ENCODE results near the gene GRPR. TPM values are rescaled to one million over a fixed set of nuclear protein-coding genes. Genes with fewer than 3 reads are reported as not detected.

GRPR gene
- total and polyA plus RNA-seq, 2 of the 13 experiments (the other 11 are each of a cell fraction or from before 2014, with no cell fraction given) = 0.04 to 0.05 TPM

DNA sequence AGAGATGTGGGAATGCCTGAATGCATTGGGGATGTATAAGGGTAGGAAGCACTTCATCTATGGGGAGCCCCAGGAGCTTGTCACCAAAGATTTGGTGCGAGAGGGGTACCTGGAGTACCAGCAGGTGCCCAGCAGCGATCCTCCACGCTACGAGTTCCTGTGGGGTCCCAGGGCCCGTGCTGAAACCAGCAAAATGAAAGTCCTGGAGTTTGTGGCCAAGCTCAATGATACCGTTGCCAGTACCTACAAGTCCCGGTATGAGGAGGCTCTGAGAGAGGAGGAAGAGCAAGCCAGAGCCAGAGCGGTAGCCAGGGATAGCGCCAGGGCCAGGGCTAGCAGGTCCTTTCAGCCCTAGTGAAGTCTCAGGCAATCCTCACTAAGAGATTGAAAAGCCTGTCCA lies 47.7 kb downstream of the GRPR start:
- no peak for ATAC-seq
- H3K9me3 ChIP-seq (ENCODE audit: low read length) = no peaks in the 10 kb centered on the region
- H3K27ac ChIP-seq (ENCODE audit: extremely low read length, insufficient read depth, low read length) = no peak overlapping the region
- TF ChIP-seq ZZZ3 (CRISPR knock-in tag; IDR thresholded peaks at IDR 0.05; ENCODE audit: borderline replicate concordance) (no peak), ZNF816 (CRISPR knock-in tag; IDR thresholded peaks at IDR 0.05; ENCODE audit: borderline replicate concordance) (no peak), ZNF253 (CRISPR knock-in tag; IDR thresholded peaks at IDR 0.05; ENCODE audit: borderline replicate concordance) (no peak), NRL (CRISPR knock-in tag; IDR thresholded peaks at IDR 0.05; ENCODE audit: borderline replicate concordance) (no peak)
- TF ChIP-seq, protein P1, sequence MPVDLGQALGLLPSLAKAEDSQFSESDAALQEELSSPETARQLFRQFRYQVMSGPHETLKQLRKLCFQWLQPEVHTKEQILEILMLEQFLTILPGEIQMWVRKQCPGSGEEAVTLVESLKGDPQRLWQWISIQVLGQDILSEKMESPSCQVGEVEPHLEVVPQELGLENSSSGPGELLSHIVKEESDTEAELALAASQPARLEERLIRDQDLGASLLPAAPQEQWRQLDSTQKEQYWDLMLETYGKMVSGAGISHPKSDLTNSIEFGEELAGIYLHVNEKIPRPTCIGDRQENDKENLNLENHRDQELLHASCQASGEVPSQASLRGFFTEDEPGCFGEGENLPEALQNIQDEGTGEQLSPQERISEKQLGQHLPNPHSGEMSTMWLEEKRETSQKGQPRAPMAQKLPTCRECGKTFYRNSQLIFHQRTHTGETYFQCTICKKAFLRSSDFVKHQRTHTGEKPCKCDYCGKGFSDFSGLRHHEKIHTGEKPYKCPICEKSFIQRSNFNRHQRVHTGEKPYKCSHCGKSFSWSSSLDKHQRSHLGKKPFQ (CRISPR knock-in tag; IDR thresholded peaks at IDR 0.05; ENCODE audit: insufficient replicate concordance) = no peak
- TF ChIP-seq, protein P2, sequence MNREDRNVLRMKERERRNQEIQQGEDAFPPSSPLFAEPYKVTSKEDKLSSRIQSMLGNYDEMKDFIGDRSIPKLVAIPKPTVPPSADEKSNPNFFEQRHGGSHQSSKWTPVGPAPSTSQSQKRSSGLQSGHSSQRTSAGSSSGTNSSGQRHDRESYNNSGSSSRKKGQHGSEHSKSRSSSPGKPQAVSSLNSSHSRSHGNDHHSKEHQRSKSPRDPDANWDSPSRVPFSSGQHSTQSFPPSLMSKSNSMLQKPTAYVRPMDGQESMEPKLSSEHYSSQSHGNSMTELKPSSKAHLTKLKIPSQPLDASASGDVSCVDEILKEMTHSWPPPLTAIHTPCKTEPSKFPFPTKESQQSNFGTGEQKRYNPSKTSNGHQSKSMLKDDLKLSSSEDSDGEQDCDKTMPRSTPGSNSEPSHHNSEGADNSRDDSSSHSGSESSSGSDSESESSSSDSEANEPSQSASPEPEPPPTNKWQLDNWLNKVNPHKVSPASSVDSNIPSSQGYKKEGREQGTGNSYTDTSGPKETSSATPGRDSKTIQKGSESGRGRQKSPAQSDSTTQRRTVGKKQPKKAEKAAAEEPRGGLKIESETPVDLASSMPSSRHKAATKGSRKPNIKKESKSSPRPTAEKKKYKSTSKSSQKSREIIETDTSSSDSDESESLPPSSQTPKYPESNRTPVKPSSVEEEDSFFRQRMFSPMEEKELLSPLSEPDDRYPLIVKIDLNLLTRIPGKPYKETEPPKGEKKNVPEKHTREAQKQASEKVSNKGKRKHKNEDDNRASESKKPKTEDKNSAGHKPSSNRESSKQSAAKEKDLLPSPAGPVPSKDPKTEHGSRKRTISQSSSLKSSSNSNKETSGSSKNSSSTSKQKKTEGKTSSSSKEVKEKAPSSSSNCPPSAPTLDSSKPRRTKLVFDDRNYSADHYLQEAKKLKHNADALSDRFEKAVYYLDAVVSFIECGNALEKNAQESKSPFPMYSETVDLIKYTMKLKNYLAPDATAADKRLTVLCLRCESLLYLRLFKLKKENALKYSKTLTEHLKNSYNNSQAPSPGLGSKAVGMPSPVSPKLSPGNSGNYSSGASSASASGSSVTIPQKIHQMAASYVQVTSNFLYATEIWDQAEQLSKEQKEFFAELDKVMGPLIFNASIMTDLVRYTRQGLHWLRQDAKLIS (CRISPR knock-in tag; IDR thresholded peaks at IDR 0.05) = no peak
- TF ChIP-seq, protein P3, sequence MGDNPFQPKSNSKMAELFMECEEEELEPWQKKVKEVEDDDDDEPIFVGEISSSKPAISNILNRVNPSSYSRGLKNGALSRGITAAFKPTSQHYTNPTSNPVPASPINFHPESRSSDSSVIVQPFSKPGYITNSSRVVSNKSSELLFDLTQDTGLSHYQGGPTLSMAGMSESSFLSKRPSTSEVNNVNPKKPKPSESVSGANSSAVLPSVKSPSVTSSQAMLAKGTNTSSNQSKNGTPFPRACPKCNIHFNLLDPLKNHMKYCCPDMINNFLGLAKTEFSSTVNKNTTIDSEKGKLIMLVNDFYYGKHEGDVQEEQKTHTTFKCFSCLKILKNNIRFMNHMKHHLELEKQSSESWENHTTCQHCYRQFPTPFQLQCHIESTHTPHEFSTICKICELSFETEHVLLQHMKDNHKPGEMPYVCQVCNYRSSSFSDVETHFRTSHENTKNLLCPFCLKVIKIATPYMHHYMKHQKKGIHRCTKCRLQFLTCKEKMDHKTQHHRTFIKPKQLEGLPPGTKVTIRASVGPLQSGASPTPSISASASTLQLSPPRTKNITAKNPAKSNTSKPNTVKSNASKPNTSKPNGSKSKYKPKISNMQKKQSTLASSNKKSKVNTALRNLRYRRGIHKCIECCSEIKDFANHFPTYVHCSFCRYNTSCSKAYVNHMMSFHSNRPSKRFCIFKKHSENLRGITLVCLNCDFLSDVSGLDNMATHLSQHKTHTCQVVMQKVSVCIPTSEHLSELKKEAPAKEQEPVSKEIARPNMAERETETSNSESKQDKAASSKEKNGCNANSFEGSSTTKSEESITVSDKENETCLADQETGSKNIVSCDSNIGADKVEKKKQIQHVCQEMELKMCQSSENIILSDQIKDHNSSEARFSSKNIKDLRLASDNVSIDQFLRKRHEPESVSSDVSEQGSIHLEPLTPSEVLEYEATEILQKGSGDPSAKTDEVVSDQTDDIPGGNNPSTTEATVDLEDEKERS (CRISPR knock-in tag; IDR thresholded peaks at IDR 0.05) = no peak
- no peak for FAIRE-seq
- WGBS (ENCODE audit: low lambda C conversion rate) = 0% methylated on average over 1 of the region's 9 CpGs
- BruUV-seq (replicated peaks) = no TSS peak
- no peaks in the 10 kb centered on the region; a peak in 1 of 5 replicates for H3K27me3 ChIP-seq (ENCODE audit: control insufficient read depth in 1 of 2, insufficient read depth in 2 of 2, low read length in 2 of 2)
- in situ Hi-C loops (cut with HindIII; ENCODE audit: extremely low pct_ligation_motif_present, low pct_unique_long_range_greater_than_20kb) (no loop called here), intact Hi-C loops (cut with micrococcal nuclease; ENCODE audit: unreplicated experiment) (no loop called here)
- H2AFZ ChIP-seq (ENCODE audit: low read length) = no peak overlapping the region
- no peak overlapping the region for H3K4me2 ChIP-seq (ENCODE audit: low read depth, low read length)
- H3K4me3 ChIP-seq (replicated peaks in 1 of 3; ENCODE audit: insufficient read depth in 1 of 3, low read depth in 2 of 3, low read length in 3 of 3) = no peak overlapping the region
- H3K9ac ChIP-seq (ENCODE audit: insufficient read depth, low read depth, low read length) = no peak overlapping the region
- ChIA-PET POLR2A (no interaction called here), CTCF (ENCODE audit: low intra/inter-chr PET ratio, low total read pairs) (no interaction called here)
- H3K4me1 ChIP-seq (ENCODE audit: insufficient read depth, low read length) = no peaks in the 10 kb centered on the region
- H3K79me2 ChIP-seq (ENCODE audit: insufficient read depth, low read length) = no peaks in the 10 kb centered on the region
- H4K20me1 ChIP-seq (ENCODE audit: insufficient read depth, low read length) = no peaks in the 10 kb centered on the region
- no peak for DNase-seq (ENCODE audit: low spot score)
- no peaks in the 10 kb centered on the region for H3K36me3 ChIP-seq (replicated peaks in 1 of 2; ENCODE audit: control insufficient read depth in 1 of 2, insufficient read depth in 2 of 2, low read length in 2 of 2)

All from HepG2 (cell line).